Heart left ventricle (tissue), 13 donors: ENCODE results near the gene FCRLA.
"Not testable (repeated sequence)": the region's sequence is repeated elsewhere in the genome, so short reads cannot be mapped to it uniquely, and the experiment has no call there.

Experiments
- CTCF ChIP-seq, 12 donors: fragments of 200-600 bp; sonication (generic) in 4 of 12; IDR thresholded peaks; one replicate each; pipeline versions ENCODE4 v1.5.0 to v1.8.0; 2018 to 2022; ENCODE audit warnings: antibody characterized with exemption in 12 of 12, mild to moderate bottlenecking in 5 of 12
- POLR2A ChIP-seq, 2 donors: fragments of 450-650 bp; IDR thresholded peaks; one replicate each; pipeline ENCODE4 v1.6.1; 2017; ENCODE audit warnings: antibody characterized with exemption in 2 of 2, mild to moderate bottlenecking in 2 of 2, moderate library complexity in 2 of 2
- donor health status: ischemic (EF 13 %, LVEDD 7.1; RV severe dilation, severe dysfunction).
- donor health status: DM: no; HTN: yes; CAD: no.
- donor health status: DM: no; HTN: no; CAD: no.
- donor health status: ischemic (EF 25% LVEDD 6.9; RV normal size, moderate dysfunction).
- donor health status: ischemic (EF 25% LVEDD 5.7; RV mildly dilated, moderate dysfunction).
- donor health status: ischemic (EF 35%, LVEDD 5.7; RV mildly dilated, moderate dysfunction).
- donor health status: nonischemic (EF 11% LVEDD 7.7; RV severe dilation, severe dysfunction).
- donor health status: DM: yes; HTN: yes; CAD: no.
- donor health status: PGD.
- donor health status: ischemic (EF 29% LVEDD 5.4; RV normal size, mild dysfunction).
- donor health status: nonischemic (EF 23%, LVEDD 6.1; RV moderate dilation, normal function).

GRCh38 chr1:161674447-161674846, 32.6 kb upstream of the FCRLA start:
- not testable (repeated sequence) for TF ChIP-seq CTCF, POLR2A (IDR thresholded peaks at IDR 0.05)
